A673 (cell line): ENCODE measurements around the gene MPV17L2. TPM values are rescaled to one million over a fixed set of nuclear protein-coding genes. Genes with fewer than 3 reads are reported as not detected.

Source experiments
- BruUV-seq: library from RNA; stranded (reverse); fragments of 400-500 nt; replicated peaks from 2 replicates; lab custom pipeline; 2021; lab: Mats Ljungman, UMichigan
- CTCF ChIA-PET: fragments of 300-600 bp; sonication (Branson Sonifier 250); formaldehyde crosslinking; loops from one replicate; lab custom pipeline; 2022; ENCODE audit warnings: antibody characterized with exemption; lab: Charles Lee
- POLR2A ChIA-PET: fragments of 300-600 bp; sonication (Branson Sonifier 250); formaldehyde crosslinking; loops from one replicate; lab custom pipeline; 2022; ENCODE audit warnings: antibody characterized with exemption; ENCODE audit not compliant: low non-redundant PET; lab: Charles Lee
- DNase-seq: peaks from one replicate; pipeline ENCODE4 v3.0.0-alpha.2; 2015; ENCODE audit warnings: low spot score
- H3K27ac ChIP-seq: fragments of 200-600 bp; sonication (generic); 2 replicates; pipeline ENCODE4 v1.5.1; 2016; ENCODE audit warnings: mixed run types, low read depth, mild to moderate bottlenecking, mixed read lengths, antibody characterized with exemption, low read length; ENCODE audit not compliant: poor library complexity, severe bottlenecking
- H3K27me3 ChIP-seq: fragments of 200-600 bp; sonication (generic); replicated peaks from 2 replicates; pipeline ENCODE4 v1.6.1; 2017; ENCODE audit warnings: mixed run types, low read depth, mild to moderate bottlenecking, mixed read lengths, antibody characterized with exemption, low read length; ENCODE audit not compliant: insufficient read depth, poor library complexity
- H3K36me3 ChIP-seq: fragments of 200-600 bp; sonication (generic); 2 replicates; pipeline ENCODE4 v1.6.1; 2016; ENCODE audit warnings: mixed run types, mild to moderate bottlenecking, mixed read lengths, antibody characterized with exemption, low read length; ENCODE audit not compliant: insufficient read depth, poor library complexity, severe bottlenecking
- H3K4me1 ChIP-seq: fragments of 200-600 bp; sonication (generic); 2 replicates; pipeline ENCODE4 v1.6.1; 2017; ENCODE audit warnings: mixed run types, mild to moderate bottlenecking, mixed read lengths, antibody characterized with exemption, low read length; ENCODE audit not compliant: insufficient read depth, poor library complexity, severe bottlenecking
- H3K4me3 ChIP-seq: fragments of 200-600 bp; sonication (generic); 2 replicates; pipeline ENCODE4 v1.5.1; 2016; ENCODE audit warnings: low read depth, mixed run types, mild to moderate bottlenecking, mixed read lengths, low read length; ENCODE audit not compliant: poor library complexity, severe bottlenecking
- H3K9me3 ChIP-seq: fragments of 200-600 bp; sonication (generic); 2 replicates; pipeline ENCODE4 v1.6.1; 2016; ENCODE audit warnings: mixed run types, low read depth, mild to moderate bottlenecking, mixed read lengths, antibody characterized with exemption, low read length; ENCODE audit not compliant: poor library complexity, severe bottlenecking
- CTCF ChIP-seq: fragments of 300-800, 200-600 bp; sonication (generic); conservative IDR thresholded peaks from 2 replicates; pipeline ENCODE4 v1.5.1; 2017; ENCODE audit warnings: low read depth, mild to moderate bottlenecking, antibody characterized with exemption, low read length, moderate library complexity, mixed read lengths
- EZH2 ChIP-seq: fragments of 200-600 bp; sonication (generic); IDR thresholded peaks from 2 replicates; pipeline ENCODE4 v1.6.1; 2017; ENCODE audit warnings: borderline replicate concordance, low read depth, mild to moderate bottlenecking, mixed read lengths, antibody characterized with exemption, low read length; ENCODE audit not compliant: poor library complexity, severe bottlenecking
- intact Hi-C: fragments of 100-400 bp; cut with micrococcal nuclease; formaldehyde crosslinking; loops from one replicate; pipeline ENCODE4 v1.10.0; 2022; ENCODE audit not compliant: unreplicated experiment
- total RNA-seq: library from RNA; stranded (reverse); gene quantifications from 2 replicates; pipeline ENCODE4 v1.2.3, GENCODE V29; 2021

MPV17L2 gene
- total RNA-seq, 1 experiment from 2014 or later, result 20.2 TPM

- peaks cover 8% of the 10 kb centered on the region for H3K36me3 ChIP-seq
- H3K27ac ChIP-seq, result peak overlapping the region; percentile 73
- peak overlapping the region; percentile 65 for H3K4me3 ChIP-seq
- H3K9me3 ChIP-seq, result no peaks in the 10 kb centered on the region
- DNase-seq, result no peak
- intact Hi-C loops, result loop anchor here (2.0 kb wide), 1 partner anchor 41 kb away; the partner anchor contains the start of gene PIK3R2
- CTCF ChIA-PET, result interaction anchor here (1.0 to 1.6 kb wide), 3 partner anchors 59 to 86 kb away, joined by 5 to 12 read pairs (median 7); no protein-coding TSS in a partner anchor
- H3K27me3 ChIP-seq, result no peaks in the 10 kb centered on the region
- BruUV-seq, result no TSS peak
- peaks cover 15% of the 10 kb centered on the region for H3K4me1 ChIP-seq
- TF ChIP-seq CTCF, result no peak
- POLR2A ChIA-PET, result no interaction called here
Measured at GRCh38 chr19:18193388-18194180, 566 bp downstream of the MPV17L2 start.

GRCh38 chr19:18194181-18194530, 1.1 kb downstream of the MPV17L2 start:
- peaks cover 15% of the 10 kb centered on the region for H3K4me1 ChIP-seq
- TF ChIP-seq CTCF (no peak), EZH2 (no peak)

GRCh38 chr19:18194554-18195238, 1.7 kb downstream of the MPV17L2 start:
- BruUV-seq, result no TSS peak
- Histone ChIP-seq H3K9me3 (no peaks in the 10 kb centered on the region), H3K27me3 (no peaks in the 10 kb centered on the region), H3K4me1 (peaks cover 15% of the 10 kb centered on the region), H3K27ac (no peak overlapping the region), H3K36me3 (peaks cover 14% of the 10 kb centered on the region), H3K4me3 (peak overlapping the region; percentile 65)
- CTCF ChIA-PET, result interaction anchor here (0.6 to 1.5 kb wide), 3 partner anchors 59 to 279 kb away, joined by 4 to 12 read pairs (median 5); no protein-coding TSS in a partner anchor
- intact Hi-C loops, result no loop called here
- POLR2A ChIA-PET, result interaction anchor here (0.6 to 0.7 kb wide), 2 partner anchors 55 to 909 kb away, joined by 3 to 7 read pairs; no protein-coding TSS in a partner anchor
- peak; percentile 45 for DNase-seq
- TF ChIP-seq EZH2 (no peak), CTCF (no peak)

More at GRCh38 chr19:18194181-18194530, 1.1 kb downstream of the MPV17L2 start:
- peak overlapping the region; percentile 65 for H3K4me3 ChIP-seq
- intact Hi-C loops, result no loop called here
- H3K36me3 ChIP-seq, result peaks cover 12% of the 10 kb centered on the region
- BruUV-seq, result TSS peak; percentile 45
- DNase-seq, result no peak
- H3K9me3 ChIP-seq, result no peaks in the 10 kb centered on the region
- CTCF ChIA-PET, result interaction anchor here (1.5 kb wide), 1 partner anchor 85 kb away, joined by 12 read pairs; no protein-coding TSS in a partner anchor
- no peaks in the 10 kb centered on the region for H3K27me3 ChIP-seq
- H3K27ac ChIP-seq, result peak overlapping the region; percentile 73
- POLR2A ChIA-PET, result interaction anchor here (0.7 kb wide), 1 partner anchor 909 kb away, joined by 3 read pairs; no protein-coding TSS in a partner anchor
